Adrenal gland (tissue), 5 donors: Measurements from ENCODE around the gene KLF9.

ENCODE experiments used
- CTCF ChIP-seq, 6 experiments: fragments of 450-650 bp in 4 of 6; fragments of 200-600 bp in 2 of 6; sonication (generic) in 1 of 6; IDR thresholded peaks; 1 replicate in 5 of 6; 2 replicates in 1 of 6; pipeline versions ENCODE4 v1.5.1 to v1.8.0; 2016 to 2021; ENCODE audit warnings: antibody characterized with exemption in 6 of 6, mild to moderate bottlenecking in 2 of 6, moderate library complexity in 1 of 6
- POLR2A ChIP-seq, 2 donors: fragments of 450-650 bp; IDR thresholded peaks; one replicate each; pipeline ENCODE4 v1.6.1; 2017; ENCODE audit warnings: antibody characterized with exemption in 2 of 2, mild to moderate bottlenecking in 2 of 2, moderate library complexity in 1 of 2
- donor health status: DM: no; HTN: no; CAD: no.

GRCh38 chr9:70363760-70364159 is 50.7 kb downstream of the KLF9 start:
- TF ChIP-seq CTCF (IDR thresholded peaks at IDR 0.05) (no peak), POLR2A (IDR thresholded peaks at IDR 0.05) (no peak)
